ENCODE data around the gene ZNF765.
"Not testable (repeated sequence)": the region's sequence is repeated elsewhere in the genome, so short reads cannot be mapped to it uniquely, and the experiment has no call there.

Gene ZNF765

DNA sequence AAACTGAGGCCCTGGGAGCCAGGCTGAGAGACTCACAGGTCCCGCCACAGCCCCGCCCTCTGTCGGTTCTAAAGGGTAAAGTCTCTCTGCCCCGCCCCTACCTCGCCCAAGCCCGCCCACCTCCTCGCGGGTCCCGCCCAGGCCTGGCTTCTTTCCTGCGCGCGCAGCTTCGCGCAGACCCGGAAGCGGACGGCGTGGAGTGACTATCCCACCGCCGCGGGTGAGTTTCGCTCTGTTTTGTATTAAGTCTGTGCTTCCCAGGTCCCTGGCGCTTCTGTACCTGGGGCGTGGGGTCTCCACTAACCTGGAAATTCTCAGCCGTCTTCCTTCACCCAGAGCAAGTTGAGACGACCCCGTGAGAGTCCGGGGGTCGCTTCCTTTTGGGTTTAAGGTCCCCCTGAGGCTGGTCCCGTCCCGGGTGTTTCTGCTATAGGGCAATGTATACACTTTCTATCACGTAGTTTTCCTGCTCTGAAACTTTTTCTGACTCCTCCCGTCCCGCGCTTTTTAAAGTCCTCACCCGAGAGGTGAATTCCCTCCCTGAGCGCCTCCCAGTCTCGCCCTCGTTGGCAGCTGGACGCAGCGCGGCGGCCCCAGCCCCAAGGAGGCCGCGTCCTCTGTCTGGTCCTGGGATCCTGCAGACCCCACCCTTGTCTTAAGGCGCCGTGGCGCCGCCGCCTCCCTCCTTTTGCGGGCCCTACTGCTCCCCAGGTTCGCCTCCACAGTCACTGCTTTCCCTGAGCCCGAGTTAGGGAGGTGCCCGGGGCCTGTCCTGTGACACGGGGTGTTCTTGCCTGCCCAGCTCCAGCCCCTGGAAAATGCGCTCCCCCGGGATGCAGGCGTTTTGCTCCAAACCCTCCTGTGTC is at the start of gene ZNF765:
Gene ZNF765, plus strand, starts transcription at position 176 of the 866 bp plus-strand sequence. CDS start 2,867 bp downstream, outside the sequence.
- Histone ChIP-seq H3K4me1 (ENCODE audit: control insufficient read depth, insufficient read depth, low read length) (peaks cover 11% of the 10 kb centered on the region), H3K27me3 (ENCODE audit: control insufficient read depth in 1 of 2, insufficient read depth in 2 of 2, low read length in 2 of 2) (no peaks in the 10 kb centered on the region), H3K9me3 (ENCODE audit: control insufficient read depth in 2 of 2, low read length in 2 of 2) (no peaks in the 10 kb centered on the region), H3K27ac (ENCODE audit: low read length) (peak within 1 kb of the TSS; percentile 69), H3K36me3 (ENCODE audit: control insufficient read depth in 2 of 2, insufficient read depth in 2 of 2, low read length in 2 of 2) (peaks cover 7 to 8% of the 10 kb centered on the region in 2 donors), H3K9ac (ENCODE audit: low read length in 2 of 2) (peak within 1 kb of the TSS; percentile 84 to 90), H3K4me3 (ENCODE audit: low read length in 2 of 2) (peak within 1 kb of the TSS; percentile 87 to 88)

DNA sequence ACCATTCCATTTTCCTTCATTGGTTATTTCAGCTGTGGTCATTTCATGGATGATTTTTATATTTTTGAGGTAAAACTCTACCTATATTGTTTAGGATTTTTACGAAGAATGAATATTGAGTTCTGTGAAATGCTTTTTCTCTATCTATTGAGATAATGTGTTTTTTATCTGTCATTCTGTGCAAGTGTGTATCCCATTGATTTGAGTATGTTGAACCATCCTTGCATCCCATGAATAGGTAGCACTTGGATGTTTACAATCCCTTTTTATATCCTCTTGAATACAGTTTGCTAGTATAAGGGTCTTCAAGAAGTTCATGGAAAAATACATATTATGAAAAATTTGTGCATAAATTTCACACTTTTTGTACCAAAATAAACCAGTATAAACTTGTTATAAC is 39.2 kb upstream of the ZNF765 start:
- Histone ChIP-seq H3K36me3 (ENCODE audit: control insufficient read depth in 2 of 2, insufficient read depth in 2 of 2, low read length in 2 of 2) (peaks cover 13 to 18% of the 10 kb centered on the region in 2 donors), H3K4me3 (ENCODE audit: low read length in 2 of 2) (no peak overlapping the region), H3K27ac (ENCODE audit: low read length) (no peak overlapping the region), H3K27me3 (ENCODE audit: control insufficient read depth in 1 of 2, insufficient read depth in 2 of 2, low read length in 2 of 2) (no peaks in the 10 kb centered on the region), H3K9ac (ENCODE audit: low read length in 2 of 2) (no peak overlapping the region), H3K9me3 (ENCODE audit: control insufficient read depth in 2 of 2, low read length in 2 of 2) (peaks cover 12 to 22% of the 10 kb centered on the region in 2 donors), H3K4me1 (ENCODE audit: control insufficient read depth, insufficient read depth, low read length) (no peaks in the 10 kb centered on the region)

DNA sequence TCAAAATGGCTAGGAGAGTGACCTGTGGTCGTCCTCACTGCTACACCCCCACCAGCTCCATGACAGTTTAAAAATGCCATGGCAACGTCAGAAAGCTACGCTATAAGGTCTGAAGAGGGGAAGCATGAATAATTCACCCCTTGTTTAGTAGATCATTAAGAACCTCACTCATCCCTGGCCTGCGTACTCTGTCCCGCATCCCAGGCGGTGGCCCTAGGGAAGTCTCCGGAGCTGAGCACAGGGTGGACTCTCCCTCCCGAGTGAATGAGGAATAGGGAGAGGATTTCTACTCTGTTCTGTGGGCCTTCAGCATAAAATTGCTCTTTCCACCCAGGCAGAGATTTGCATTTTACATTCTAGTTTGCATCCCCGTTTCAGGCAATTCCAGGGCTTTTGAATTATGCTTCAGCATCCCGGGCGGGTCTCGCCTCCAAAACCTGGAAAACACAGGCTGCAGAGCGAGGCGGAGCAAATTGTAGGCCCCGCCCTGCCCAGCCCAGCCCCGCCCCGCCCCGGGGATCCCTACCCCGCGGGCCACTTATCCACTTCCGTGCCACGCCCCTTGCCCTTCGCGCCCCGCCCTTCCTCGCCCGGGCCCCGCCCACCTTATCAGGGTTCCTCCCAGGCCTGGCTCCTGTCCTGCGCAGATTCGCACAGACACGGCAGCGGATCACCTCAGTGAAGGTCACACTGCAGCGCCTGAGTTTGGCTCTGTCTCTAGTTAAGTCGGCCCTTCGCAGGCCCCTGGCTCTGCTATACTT is 36.9 kb upstream of the ZNF765 start:
- H3K36me3 ChIP-seq (ENCODE audit: control insufficient read depth in 2 of 2, insufficient read depth in 2 of 2, low read length in 2 of 2), result no peaks in the 10 kb centered on the region
- no peak overlapping the region for H3K4me3 ChIP-seq (ENCODE audit: low read length in 2 of 2)
- no peaks in the 10 kb centered on the region for H3K27me3 ChIP-seq (ENCODE audit: control insufficient read depth in 1 of 2, insufficient read depth in 2 of 2, low read length in 2 of 2)
- H3K4me1 ChIP-seq (ENCODE audit: control insufficient read depth, insufficient read depth, low read length), result no peaks in the 10 kb centered on the region
- H3K9me3 ChIP-seq (ENCODE audit: control insufficient read depth in 2 of 2, low read length in 2 of 2), result peaks cover 0 to 15% of the 10 kb centered on the region in 2 donors
- H3K9ac ChIP-seq (ENCODE audit: low read length in 2 of 2), result no peak overlapping the region
- H3K27ac ChIP-seq (ENCODE audit: low read length), result no peak overlapping the region

DNA sequence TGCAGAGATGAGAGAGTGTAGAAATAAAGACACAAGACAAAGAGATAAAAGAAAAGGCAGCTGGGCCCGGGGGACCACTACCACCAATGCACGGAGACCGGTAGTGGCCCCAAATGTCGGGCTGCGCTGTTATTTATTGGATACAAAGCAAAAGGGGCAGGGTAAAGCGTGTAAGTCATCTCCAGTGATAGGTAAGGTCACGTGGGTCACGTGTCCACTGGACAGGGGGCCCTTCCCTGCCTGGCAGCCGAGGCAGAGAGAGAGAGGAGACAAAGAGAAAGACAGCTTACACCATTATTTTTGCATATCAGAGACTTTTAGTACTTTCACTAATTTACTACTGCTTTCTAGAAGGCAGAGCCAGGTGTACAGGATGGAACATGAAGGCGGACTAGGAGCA is 34.9 kb upstream of the ZNF765 start:
- not testable (repeated sequence) for H3K9ac ChIP-seq (ENCODE audit: low read length in 2 of 2); H3K27me3 ChIP-seq (ENCODE audit: control insufficient read depth in 1 of 2, insufficient read depth in 2 of 2, low read length in 2 of 2); H3K9me3 ChIP-seq (ENCODE audit: control insufficient read depth in 2 of 2, low read length in 2 of 2); H3K4me3 ChIP-seq (ENCODE audit: low read length in 2 of 2); H3K36me3 ChIP-seq (ENCODE audit: control insufficient read depth in 2 of 2, insufficient read depth in 2 of 2, low read length in 2 of 2); H3K27ac ChIP-seq (ENCODE audit: low read length); H3K4me1 ChIP-seq (ENCODE audit: control insufficient read depth, insufficient read depth, low read length)

DNA sequence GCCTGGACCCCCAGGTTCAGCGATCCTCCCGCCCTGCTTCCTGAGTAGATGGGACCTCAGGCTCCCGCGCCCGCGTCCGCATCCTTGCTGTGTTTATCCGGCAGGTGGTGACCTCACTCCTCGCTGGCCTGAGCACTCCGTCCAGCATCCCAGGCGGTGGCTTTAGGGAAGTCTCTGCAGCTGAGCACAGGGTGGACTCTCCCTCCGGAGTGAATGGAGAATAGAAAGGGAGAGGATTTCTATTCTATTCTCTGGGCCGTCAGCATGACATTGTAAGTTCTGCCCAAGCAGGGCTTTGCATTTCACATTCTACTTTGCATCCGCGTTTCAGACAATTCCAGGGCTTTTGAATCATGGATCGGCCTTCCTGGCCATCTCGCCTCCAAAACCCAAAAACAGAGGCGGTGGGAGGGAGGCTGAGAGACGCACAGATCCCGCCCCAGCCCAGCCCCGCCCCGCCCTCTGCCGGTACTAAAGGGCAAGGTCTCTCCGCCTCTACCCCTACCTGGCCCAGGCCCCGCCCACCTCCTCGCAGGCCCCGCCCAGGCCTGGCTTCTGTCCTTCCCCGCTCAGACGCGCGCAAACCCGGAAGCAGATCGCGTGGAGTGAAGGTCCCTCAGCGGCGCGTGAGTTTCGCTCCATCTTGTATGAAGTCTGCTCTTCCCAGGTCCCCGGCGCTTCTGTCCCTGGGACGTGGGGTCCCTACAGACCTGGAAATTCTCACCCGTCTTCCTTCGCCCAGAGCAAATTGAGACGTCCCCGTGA is 29.6 kb upstream of the ZNF765 start, which contains the start of gene ZNF525:
Gene ZNF525, plus strand, starts transcription at position 572 of the 765 bp plus-strand sequence. CDS start 6,577 bp downstream, outside the sequence.
- Histone ChIP-seq H3K27me3 (ENCODE audit: control insufficient read depth in 1 of 2, insufficient read depth in 2 of 2, low read length in 2 of 2) (no peaks in the 10 kb centered on the region), H3K9ac (ENCODE audit: low read length in 2 of 2) (peak within 1 kb of the TSS; percentile 80 to 87), H3K27ac (ENCODE audit: low read length) (peak within 1 kb of the TSS; percentile 31)

DNA sequence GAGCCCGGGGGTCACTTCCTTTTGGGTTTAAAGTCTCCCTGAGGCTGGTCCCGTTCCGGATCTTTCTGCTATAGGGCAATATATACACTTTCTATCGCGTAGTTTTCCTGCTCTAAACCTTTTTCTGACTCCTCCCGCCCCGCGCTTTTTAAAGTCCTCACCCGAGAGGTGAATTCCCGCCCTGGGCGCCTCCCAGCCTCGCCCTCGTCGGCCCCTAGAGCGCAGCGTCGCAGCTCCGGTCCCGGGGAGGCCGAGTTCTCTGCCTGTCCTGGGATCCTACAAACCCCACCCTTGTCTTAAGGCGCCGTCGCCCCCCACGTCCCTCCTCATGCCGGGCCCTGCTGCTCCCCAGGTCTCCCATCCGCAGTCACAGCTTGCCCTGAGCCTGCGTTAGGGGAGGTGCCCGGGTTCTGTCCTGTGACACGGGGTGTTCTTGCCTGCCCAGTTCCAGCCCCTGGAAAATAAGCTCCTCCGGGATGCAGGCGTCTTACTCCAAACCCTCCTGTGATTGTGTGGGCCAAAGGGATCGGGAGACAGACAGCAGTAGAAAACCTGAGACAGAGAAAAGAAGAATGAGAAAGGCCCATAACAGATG is 29.0 kb upstream of the ZNF765 start:
- Histone ChIP-seq H3K27ac (ENCODE audit: low read length) (peak overlapping the region; percentile 31), H3K4me3 (ENCODE audit: low read length in 2 of 2) (peak overlapping the region; percentile 85 to 86), H3K9me3 (ENCODE audit: control insufficient read depth in 2 of 2, low read length in 2 of 2) (no peaks in the 10 kb centered on the region), H3K36me3 (ENCODE audit: control insufficient read depth in 2 of 2, insufficient read depth in 2 of 2, low read length in 2 of 2) (no peaks in the 10 kb centered on the region), H3K4me1 (ENCODE audit: control insufficient read depth, insufficient read depth, low read length) (peaks cover 5% of the 10 kb centered on the region), H3K9ac (ENCODE audit: low read length in 2 of 2) (peak overlapping the region; percentile 80 to 87), H3K27me3 (ENCODE audit: control insufficient read depth in 1 of 2, insufficient read depth in 2 of 2, low read length in 2 of 2) (no peaks in the 10 kb centered on the region)

More for the DNA sequence above, 29.6 kb upstream of the ZNF765 start, which contains the start of gene ZNF525:
- peaks cover 5% of the 10 kb centered on the region for H3K4me1 ChIP-seq (ENCODE audit: control insufficient read depth, insufficient read depth, low read length)
- peak within 1 kb of the TSS; percentile 85 to 86 for H3K4me3 ChIP-seq (ENCODE audit: low read length in 2 of 2)
- H3K36me3 ChIP-seq (ENCODE audit: control insufficient read depth in 2 of 2, insufficient read depth in 2 of 2, low read length in 2 of 2), result no peaks in the 10 kb centered on the region
- no peaks in the 10 kb centered on the region for H3K9me3 ChIP-seq (ENCODE audit: control insufficient read depth in 2 of 2, low read length in 2 of 2)

DNA sequence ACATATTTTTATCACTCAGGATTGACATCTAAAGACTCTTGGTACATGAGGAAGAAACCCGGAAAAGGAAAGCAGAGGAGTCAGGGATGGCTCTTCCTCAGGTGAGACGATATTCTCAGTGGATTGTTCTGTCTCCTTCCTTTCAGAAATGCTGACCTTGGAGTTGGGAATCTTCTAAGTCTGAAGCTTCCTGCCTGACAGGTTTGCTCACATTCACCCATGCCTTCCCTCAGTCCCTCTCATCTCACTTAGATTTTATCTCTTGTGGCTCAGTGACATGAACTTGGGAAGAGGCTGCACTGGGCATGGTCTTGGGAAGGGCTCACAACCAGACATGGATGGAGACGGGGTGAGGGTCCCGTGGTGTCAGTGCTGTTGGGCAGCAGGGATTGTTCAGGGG is 22.8 kb upstream of the ZNF765 start:
- no peaks in the 10 kb centered on the region for H3K9me3 ChIP-seq (ENCODE audit: control insufficient read depth in 2 of 2, low read length in 2 of 2)
- no peaks in the 10 kb centered on the region for H3K4me1 ChIP-seq (ENCODE audit: control insufficient read depth, insufficient read depth, low read length)
- peaks cover 8 to 11% of the 10 kb centered on the region in 2 donors for H3K36me3 ChIP-seq (ENCODE audit: control insufficient read depth in 2 of 2, insufficient read depth in 2 of 2, low read length in 2 of 2)
- H3K9ac ChIP-seq (ENCODE audit: low read length in 2 of 2), result no peak overlapping the region
- no peak overlapping the region for H3K27ac ChIP-seq (ENCODE audit: low read length)
- no peaks in the 10 kb centered on the region for H3K27me3 ChIP-seq (ENCODE audit: control insufficient read depth in 1 of 2, insufficient read depth in 2 of 2, low read length in 2 of 2)
- H3K4me3 ChIP-seq (ENCODE audit: low read length in 2 of 2), result no peak overlapping the region

DNA sequence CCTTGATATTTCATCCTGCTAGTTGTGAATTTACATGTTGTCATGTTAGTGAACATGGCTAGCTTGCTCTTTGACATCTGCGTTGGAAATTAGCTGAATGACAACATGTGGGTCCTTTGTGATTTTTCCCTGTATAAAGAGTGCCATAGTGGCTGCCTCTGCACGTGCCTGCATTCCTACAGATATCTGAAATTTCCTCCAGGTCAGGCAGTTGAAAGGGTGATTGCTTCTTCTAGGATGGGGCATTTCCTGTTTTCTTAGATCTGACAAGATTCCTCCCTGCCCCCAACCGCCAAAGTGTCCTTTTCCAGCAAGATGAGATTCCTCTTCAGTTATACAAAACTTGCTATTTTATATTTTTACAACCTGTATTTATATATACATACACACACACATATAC is 20.7 kb upstream of the ZNF765 start:
- Histone ChIP-seq H3K9me3 (ENCODE audit: control insufficient read depth in 2 of 2, low read length in 2 of 2) (no peaks in the 10 kb centered on the region), H3K36me3 (ENCODE audit: control insufficient read depth in 2 of 2, insufficient read depth in 2 of 2, low read length in 2 of 2) (peaks cover 12 to 15% of the 10 kb centered on the region in 2 donors), H3K9ac (ENCODE audit: low read length in 2 of 2) (no peak overlapping the region), H3K27me3 (ENCODE audit: control insufficient read depth in 1 of 2, insufficient read depth in 2 of 2, low read length in 2 of 2) (no peaks in the 10 kb centered on the region), H3K4me1 (ENCODE audit: control insufficient read depth, insufficient read depth, low read length) (no peaks in the 10 kb centered on the region), H3K4me3 (ENCODE audit: low read length in 2 of 2) (no peak overlapping the region), H3K27ac (ENCODE audit: low read length) (no peak overlapping the region)

DNA sequence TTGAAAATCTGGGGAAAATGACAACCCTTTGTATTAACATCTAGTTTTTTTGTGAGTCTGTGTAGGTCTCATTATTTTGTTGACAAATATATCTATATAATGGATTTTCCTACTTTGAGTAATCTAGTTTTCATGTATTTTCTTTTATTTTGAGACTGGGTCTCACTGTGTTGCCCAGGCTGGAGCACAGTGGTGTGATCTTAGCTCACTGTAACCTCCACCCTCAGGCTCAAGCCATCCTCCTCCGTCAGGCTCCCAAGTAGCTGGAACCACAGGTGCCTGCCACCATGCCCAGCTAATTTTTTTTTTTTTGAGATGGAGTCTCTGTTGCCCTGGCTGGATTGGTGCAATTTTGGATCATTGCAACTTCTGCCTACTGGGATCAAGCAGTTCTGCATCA is 20.2 kb upstream of the ZNF765 start:
- Histone ChIP-seq H3K4me3 (ENCODE audit: low read length in 2 of 2) (no peak overlapping the region), H3K9ac (ENCODE audit: low read length in 2 of 2) (no peak overlapping the region), H3K36me3 (ENCODE audit: control insufficient read depth in 2 of 2, insufficient read depth in 2 of 2, low read length in 2 of 2) (peaks cover 12 to 15% of the 10 kb centered on the region in 2 donors), H3K27ac (ENCODE audit: low read length) (no peak overlapping the region), H3K27me3 (ENCODE audit: control insufficient read depth in 1 of 2, insufficient read depth in 2 of 2, low read length in 2 of 2) (no peaks in the 10 kb centered on the region), H3K9me3 (ENCODE audit: control insufficient read depth in 2 of 2, low read length in 2 of 2) (no peaks in the 10 kb centered on the region), H3K4me1 (ENCODE audit: control insufficient read depth, insufficient read depth, low read length) (no peaks in the 10 kb centered on the region)

DNA sequence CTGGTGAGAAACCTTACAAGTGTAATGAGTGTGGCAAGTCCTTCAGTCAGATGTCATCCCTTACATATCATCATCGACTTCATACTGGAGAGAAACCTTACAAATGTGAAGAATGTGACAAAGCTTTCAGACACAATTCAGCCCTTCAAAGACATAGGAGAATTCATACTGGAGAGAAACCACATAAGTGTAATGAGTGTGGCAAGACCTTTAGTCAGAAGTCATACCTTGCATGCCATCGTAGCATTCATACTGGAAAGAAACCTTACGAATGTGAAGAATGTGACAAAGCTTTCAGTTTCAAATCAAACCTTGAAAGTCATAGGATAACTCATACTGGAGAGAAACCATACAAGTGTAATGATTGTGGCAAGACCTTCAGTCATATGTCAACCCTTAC is 13.6 kb upstream of the ZNF765 start:
- Histone ChIP-seq H3K4me3 (ENCODE audit: low read length in 2 of 2) (no peak overlapping the region), H3K36me3 (ENCODE audit: control insufficient read depth in 2 of 2, insufficient read depth in 2 of 2, low read length in 2 of 2) (peaks cover 13 to 24% of the 10 kb centered on the region in 2 donors), H3K9me3 (ENCODE audit: control insufficient read depth in 2 of 2, low read length in 2 of 2) (no peaks in the 10 kb centered on the region), H3K4me1 (ENCODE audit: control insufficient read depth, insufficient read depth, low read length) (no peaks in the 10 kb centered on the region), H3K27me3 (ENCODE audit: control insufficient read depth in 1 of 2, insufficient read depth in 2 of 2, low read length in 2 of 2) (no peaks in the 10 kb centered on the region), H3K9ac (ENCODE audit: low read length in 2 of 2) (no peak overlapping the region), H3K27ac (ENCODE audit: low read length) (no peak overlapping the region)

Data from stomach smooth muscle (tissue), 2 donors.